Progenitor cell of endocrine pancreas (in vitro differentiated cells): ENCODE data around the gene MAT1A. TPM values are rescaled to one million over a fixed set of nuclear protein-coding genes. Genes with fewer than 3 reads are reported as not detected.
A peak's percentile ranks its signal among the peaks of the same experiment; 100 is the strongest.
"Not testable (repeated sequence)": the region's sequence is repeated elsewhere in the genome, so short reads cannot be mapped to it uniquely, and the experiment has no call there.

Experiments used
- DNase-seq: peaks from one replicate; pipeline ENCODE4 v3.0.0; 2021; ENCODE audit warnings: low spot score; ENCODE audit not compliant: unreplicated experiment
- H3K27ac Mint-ChIP-seq: 2 replicates; pipeline ENCODE4 v1.8.0; 2021; ENCODE audit warnings: mild to moderate bottlenecking, moderate library complexity, mixed read lengths
- H3K27me3 Mint-ChIP-seq: 2 replicates; pipeline ENCODE4 v1.8.0; 2021; ENCODE audit warnings: mixed read lengths
- H3K36me3 Mint-ChIP-seq: 2 replicates; pipeline ENCODE4 v1.8.0; 2022; ENCODE audit warnings: mixed read lengths; ENCODE audit not compliant: insufficient read depth
- H3K4me1 Mint-ChIP-seq: 2 replicates; pipeline ENCODE4 v1.8.0; 2021; ENCODE audit warnings: low read depth, mixed read lengths
- H3K4me3 Mint-ChIP-seq: 2 replicates; pipeline ENCODE4 v1.8.0; 2021; ENCODE audit warnings: low read depth, mild to moderate bottlenecking, moderate library complexity, mixed read lengths
- H3K9me3 Mint-ChIP-seq: 2 replicates; pipeline ENCODE4 v1.8.0; 2021; ENCODE audit warnings: low read depth, mixed read lengths
- CTCF ChIP-seq: fragments of 200-600 bp; sonication (generic); IDR thresholded peaks from one replicate; pipeline ENCODE4 v1.5.0; 2021; ENCODE audit warnings: antibody characterized with exemption, mild to moderate bottlenecking; ENCODE audit not compliant: unreplicated experiment
- total RNA-seq: library from RNA; stranded (reverse); gene quantifications from 2 replicates; pipeline ENCODE4 v1.2.1, GENCODE V29; 2021

Gene MAT1A
- total RNA-seq, 1 donor from 2014 or later = 0.34 TPM

- peaks cover 3% of the 10 kb centered on the region for H3K4me1 Mint-ChIP-seq
- H3K36me3 Mint-ChIP-seq = no peaks in the 10 kb centered on the region
- no peak overlapping the region for H3K27ac Mint-ChIP-seq
- H3K9me3 Mint-ChIP-seq = peaks cover 9% of the 10 kb centered on the region
- peaks cover 3% of the 10 kb centered on the region for H3K27me3 Mint-ChIP-seq
- no peak overlapping the region for H3K4me3 Mint-ChIP-seq
- no peak for TF ChIP-seq CTCF
- DNase-seq = no peak
Observed at GRCh38 chr10:80264081-80265056, 25.1 kb downstream of the MAT1A start.

- H3K9me3 Mint-ChIP-seq = peaks cover 3% of the 10 kb centered on the region
- peaks cover 3% of the 10 kb centered on the region for H3K4me1 Mint-ChIP-seq
- no peak for DNase-seq
- H3K27me3 Mint-ChIP-seq = peaks cover 4% of the 10 kb centered on the region
- TF ChIP-seq CTCF = no peak
- H3K4me3 Mint-ChIP-seq = no peak overlapping the region
- H3K36me3 Mint-ChIP-seq = no peaks in the 10 kb centered on the region
- H3K27ac Mint-ChIP-seq = no peak overlapping the region
Observed at GRCh38 chr10:80261316-80262030, 28.0 kb downstream of the MAT1A start.

- Mint-ChIP-seq H3K36me3 (no peaks in the 10 kb centered on the region), H3K4me1 (peaks cover 3% of the 10 kb centered on the region), H3K9me3 (peaks cover 3% of the 10 kb centered on the region), H3K27ac (no peak overlapping the region), H3K27me3 (peaks cover 11% of the 10 kb centered on the region), H3K4me3 (no peak overlapping the region)
- peak; percentile 85 for TF ChIP-seq CTCF
- DNase-seq = peak; percentile 37
Observed at GRCh38 chr10:80260295-80261243, 28.9 kb downstream of the MAT1A start.

GRCh38 chr10:80259405-80259871, 30.0 kb downstream of the MAT1A start:
- Mint-ChIP-seq H3K4me3 (no peak overlapping the region), H3K36me3 (no peaks in the 10 kb centered on the region), H3K9me3 (peaks cover 3% of the 10 kb centered on the region), H3K27me3 (peaks cover 10% of the 10 kb centered on the region), H3K4me1 (no peaks in the 10 kb centered on the region), H3K27ac (no peak overlapping the region)
- no peak for TF ChIP-seq CTCF
- no peak for DNase-seq

GRCh38 chr10:80256798-80257197, 32.7 kb downstream of the MAT1A start:
- H3K36me3 Mint-ChIP-seq, H3K27ac Mint-ChIP-seq, H3K4me1 Mint-ChIP-seq, H3K4me3 Mint-ChIP-seq, H3K9me3 Mint-ChIP-seq: not testable (repeated sequence)
- H3K27me3 Mint-ChIP-seq = peaks cover 25% of the 10 kb centered on the region
- peak; percentile 43 for DNase-seq
- TF ChIP-seq CTCF = peak; percentile 63

GRCh38 chr10:80254726-80255125, 34.7 kb downstream of the MAT1A start:
- H3K4me1 Mint-ChIP-seq, H3K27ac Mint-ChIP-seq, H3K4me3 Mint-ChIP-seq, DNase-seq, H3K36me3 Mint-ChIP-seq, H3K9me3 Mint-ChIP-seq: not testable (repeated sequence)
- peaks cover 25% of the 10 kb centered on the region for H3K27me3 Mint-ChIP-seq

GRCh38 chr10:80253963-80254271, 35.5 kb downstream of the MAT1A start:
- not testable (repeated sequence) for DNase-seq, H3K9me3 Mint-ChIP-seq, H3K27ac Mint-ChIP-seq, H3K36me3 Mint-ChIP-seq, H3K4me1 Mint-ChIP-seq, H3K4me3 Mint-ChIP-seq
- peaks cover 25% of the 10 kb centered on the region for H3K27me3 Mint-ChIP-seq
